GM18499 (cell line): Measurements from ENCODE around the gene HECW1.
"Not testable (repeated sequence)": the region's sequence is repeated elsewhere in the genome, so short reads cannot be mapped to it uniquely, and the experiment has no call there.

ENCODE experiments used
- ATAC-seq: cut with Tn5 transposase; IDR thresholded peaks from one replicate; pipeline ENCODE4 v1.9.1; 2021; ENCODE audit warnings: moderate number of reproducible peaks; ENCODE audit not compliant: insufficient read depth, unreplicated experiment

HECW1 gene

DNA sequence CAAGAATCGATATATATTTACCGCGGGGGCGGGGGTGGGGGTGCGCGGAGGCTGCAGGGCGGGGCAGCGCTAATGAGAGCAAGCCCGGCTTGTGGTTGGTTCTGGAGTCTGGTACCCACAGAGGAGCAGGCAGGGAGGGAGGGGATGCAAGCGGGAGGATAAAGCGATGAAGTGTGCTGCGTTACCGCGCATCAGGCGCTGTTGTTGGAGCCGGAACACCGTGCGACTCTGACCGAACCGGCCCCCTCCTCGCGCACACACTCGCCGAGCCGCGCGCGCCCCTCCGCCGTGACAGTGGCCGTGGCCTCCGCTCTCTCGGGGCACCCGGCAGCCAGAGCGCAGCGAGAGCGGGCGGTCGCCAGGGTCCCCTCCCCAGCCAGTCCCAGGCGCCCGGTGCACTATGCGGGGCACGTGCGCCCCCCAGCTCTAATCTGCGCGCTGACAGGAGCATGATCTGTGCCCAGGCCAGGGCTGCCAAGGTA, at the start of gene HECW1:
Gene HECW1 (plus strand): TSS at position 189 of the 482 bp plus-strand sequence. CDS start 131,259 bp downstream, outside the sequence.
- no peak for ATAC-seq

DNA sequence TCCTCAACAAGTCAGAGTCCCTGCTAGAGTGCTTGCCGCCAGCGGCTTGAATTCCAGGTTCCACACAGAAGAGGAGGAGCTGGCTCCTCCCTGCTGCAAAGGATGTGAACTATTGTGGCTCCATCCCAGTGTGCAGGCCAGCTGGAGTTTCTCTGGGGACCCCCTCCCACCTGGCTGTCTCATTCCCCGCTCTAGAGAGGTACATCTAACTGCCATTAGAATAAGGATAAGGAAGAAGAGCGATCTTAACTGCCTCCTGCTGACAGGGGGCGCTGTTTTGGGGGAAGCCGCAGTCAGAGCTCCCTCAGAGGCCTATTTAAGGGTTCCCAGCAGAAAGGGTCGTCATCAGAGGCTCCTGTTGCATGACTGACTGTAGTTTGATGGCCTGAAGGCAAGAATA, 40.8 kb upstream of the HECW1 start:
- no peak for ATAC-seq

DNA sequence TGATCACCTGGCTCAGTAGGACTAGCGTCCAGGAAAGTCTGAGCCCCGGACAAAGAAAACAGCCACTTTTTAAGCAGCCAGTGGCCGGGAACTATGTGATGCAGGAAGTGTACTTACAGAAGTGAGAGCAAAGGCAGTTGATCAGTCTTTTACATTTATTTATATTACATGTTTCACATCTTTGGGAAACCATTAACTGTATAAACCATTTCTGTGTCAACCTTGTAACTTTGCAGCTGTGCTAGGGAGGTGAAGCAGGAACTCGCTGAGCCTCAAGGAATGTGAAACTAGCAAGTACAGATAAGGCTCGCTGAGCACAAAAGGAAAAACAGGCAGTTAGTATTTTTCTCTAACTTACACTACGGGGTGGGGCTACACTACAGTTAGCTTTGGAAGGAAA, 39.9 kb upstream of the HECW1 start:
- no peak for ATAC-seq

DNA sequence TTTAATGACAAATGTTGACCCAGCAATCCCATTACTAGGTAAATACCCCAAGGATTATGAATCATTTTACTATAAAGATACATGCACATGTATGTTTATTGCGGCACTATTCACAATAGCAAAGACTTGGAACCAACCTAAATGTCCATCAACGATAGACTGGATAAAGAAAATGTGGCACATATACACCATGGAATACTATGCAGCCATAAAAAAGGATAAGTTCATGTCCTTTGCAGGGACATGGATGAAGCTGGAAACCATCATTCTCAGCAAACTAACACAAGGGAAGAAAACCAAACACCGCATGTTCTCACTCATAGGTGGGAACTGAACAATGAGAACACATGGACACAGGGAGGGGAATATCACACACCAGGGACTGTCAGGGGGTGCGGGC, 38.6 kb upstream of the HECW1 start:
- ATAC-seq: not testable (repeated sequence)

DNA sequence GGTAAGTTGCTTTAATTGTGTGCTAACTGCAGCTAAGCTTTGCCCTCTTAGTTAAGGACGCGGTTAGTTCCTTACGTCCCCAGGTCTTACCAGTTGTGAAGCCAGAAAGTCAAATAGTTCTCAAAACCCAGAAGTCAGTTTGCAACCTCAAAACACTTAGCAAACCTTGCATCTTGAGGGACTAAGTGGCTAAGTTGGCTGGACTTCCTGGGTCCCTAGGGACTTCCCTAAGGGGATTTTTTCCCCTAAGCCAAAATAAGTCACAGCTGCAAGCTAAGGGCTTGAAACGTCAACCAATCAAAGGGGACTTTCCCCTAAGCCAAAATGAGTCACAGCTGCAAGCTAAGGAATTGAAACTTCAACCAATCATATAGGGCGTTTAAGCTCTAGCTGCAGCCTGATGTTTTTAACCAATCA, 36.2 kb upstream of the HECW1 start:
- no peak for ATAC-seq

DNA sequence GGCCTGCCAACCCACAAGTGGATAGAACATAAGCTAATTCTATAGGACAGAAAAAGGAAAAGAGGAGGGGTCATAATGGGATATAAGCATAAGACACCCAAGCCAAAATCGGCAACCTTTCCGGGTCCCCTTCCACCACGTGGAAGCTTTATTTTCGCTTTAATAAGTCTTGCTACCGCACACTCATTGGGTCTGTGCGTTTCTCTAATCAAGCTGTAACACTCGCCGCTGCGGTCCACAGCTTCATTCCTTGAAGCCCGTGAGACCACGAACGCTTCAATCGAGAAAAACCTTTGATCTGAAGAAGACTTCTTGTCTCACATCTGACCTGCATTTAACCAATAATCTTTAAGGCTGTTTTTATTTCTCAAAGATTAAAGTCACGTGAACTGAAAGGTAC, 35.8 kb upstream of the HECW1 start:
- no peak for ATAC-seq

DNA sequence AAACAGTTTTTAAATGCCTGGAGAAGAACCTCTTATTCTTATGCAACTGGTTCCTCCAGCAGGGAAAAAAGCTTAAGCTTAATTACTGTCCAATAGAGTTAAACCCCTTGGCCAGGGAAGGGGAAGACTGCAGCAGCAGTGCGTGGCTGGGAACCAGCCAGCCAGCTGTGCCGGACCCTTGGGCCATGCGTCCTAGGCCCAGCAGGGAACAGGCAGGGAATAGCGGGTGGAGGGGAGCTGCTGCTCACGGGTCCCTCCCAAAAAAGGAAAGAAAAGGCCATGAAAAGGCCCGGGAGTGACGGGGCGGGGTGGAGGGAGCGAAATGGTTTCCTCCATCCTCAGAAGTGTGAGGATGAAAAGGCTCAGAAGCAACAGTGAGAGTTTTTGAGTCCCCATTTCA, 35.2 kb upstream of the HECW1 start:
- ATAC-seq: no peak

DNA sequence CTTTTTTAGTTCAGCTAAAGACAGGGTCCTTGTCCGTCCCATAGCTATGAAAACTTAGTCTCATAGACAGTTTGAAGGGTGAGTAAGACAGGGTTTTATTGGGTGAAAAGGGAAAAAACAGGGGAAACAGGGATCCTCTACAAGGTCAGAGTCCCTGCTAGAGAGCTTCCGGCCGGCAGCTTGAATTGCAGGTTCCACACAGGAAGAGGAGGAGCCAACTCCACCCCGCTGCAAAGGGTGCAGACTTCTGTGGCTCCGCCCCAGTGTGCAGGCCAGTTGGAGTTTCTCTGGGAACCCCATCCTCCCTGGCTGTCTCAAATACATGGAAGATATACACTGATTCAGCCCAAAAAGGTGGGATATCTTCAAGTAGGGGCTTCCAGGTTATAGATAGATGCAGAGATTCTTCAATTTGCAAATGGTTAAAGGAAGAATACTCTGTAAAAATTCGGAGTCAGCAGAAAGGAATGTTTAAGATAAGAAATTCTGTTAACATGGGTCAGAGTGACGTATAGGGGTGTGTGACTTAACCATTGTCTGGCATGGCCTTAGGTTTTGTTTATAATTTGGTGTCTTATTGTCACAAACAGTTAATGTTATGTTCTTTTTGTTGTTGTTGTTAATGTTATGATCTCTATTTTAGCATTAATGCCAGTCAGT, 34.6 kb upstream of the HECW1 start:
- ATAC-seq: no peak

DNA sequence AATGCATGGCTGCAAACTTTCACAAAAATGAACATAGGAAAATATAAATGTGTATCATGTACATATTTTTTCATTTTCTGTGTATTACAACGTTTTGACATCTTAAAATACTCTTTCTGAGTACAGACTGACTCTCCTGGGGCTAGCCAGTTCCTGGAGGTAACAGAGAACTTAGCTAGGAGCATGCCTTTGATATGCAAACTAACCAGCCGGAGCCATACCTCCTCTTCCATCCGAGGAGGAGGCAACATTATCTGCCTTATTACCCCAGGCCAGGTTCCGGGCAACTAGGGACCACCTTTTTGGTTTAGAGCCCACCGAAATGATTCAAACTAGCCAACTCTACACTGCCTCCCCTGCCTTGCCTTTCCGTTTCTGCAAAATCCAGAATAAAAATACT, 33.7 kb upstream of the HECW1 start:
- ATAC-seq: no peak

DNA sequence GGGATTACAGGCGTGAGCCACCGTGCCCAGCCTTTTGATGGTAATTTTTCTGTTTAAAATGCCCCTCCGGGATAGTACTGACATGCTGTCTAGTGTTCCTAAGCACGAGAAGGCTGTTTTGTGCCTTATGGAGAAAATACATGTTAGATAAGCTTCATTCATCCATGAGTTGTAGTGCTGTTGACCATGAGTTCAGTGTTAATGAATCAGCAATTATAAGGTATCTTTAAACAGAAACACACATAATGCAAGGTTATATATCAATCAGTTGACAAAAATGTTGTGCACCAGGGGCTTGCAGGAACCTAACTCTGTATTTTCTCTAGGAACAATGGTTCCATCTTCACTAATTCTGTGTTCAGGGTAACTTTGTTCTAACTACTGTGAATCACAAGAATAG, 30.8 kb upstream of the HECW1 start:
- no peak for ATAC-seq

DNA sequence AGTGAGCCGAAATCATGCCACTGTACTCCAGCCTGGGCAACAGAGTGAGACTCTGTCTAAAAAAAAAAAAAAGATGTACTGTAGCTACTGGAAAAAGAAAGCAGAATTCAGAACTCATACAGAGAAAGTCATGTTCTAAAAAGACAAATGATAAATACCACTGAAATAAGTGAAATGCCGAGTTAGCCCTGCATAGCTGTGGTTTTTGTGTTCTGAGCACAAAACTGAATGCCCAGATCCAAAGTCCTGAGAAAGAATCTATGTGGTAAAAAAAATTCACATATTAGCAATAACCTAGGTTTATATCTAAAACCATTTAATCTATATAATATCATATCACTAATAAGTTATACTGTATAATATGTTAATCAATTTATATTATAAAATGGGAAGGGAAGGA, 29.3 kb upstream of the HECW1 start:
- no peak for ATAC-seq

DNA sequence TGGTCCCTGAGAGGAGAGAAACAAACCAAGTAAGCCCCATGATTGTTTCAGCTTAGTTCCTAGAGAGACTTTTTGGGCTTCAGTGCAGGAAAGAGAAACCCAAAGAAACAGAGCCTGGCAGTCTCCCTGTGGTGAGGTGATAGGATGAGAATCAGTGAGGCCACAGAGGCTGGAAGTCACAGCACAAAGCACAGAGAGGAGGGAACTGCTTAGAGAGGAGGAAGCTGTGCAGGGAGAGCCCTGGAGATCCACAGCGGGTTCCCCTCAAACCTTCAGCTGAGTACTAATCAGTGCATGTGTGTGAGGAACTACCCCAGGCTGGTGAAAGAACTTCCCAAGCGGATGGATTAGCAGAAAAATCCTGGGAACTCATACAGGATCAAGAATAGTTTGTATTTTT, 27.4 kb upstream of the HECW1 start:
- no peak for ATAC-seq

DNA sequence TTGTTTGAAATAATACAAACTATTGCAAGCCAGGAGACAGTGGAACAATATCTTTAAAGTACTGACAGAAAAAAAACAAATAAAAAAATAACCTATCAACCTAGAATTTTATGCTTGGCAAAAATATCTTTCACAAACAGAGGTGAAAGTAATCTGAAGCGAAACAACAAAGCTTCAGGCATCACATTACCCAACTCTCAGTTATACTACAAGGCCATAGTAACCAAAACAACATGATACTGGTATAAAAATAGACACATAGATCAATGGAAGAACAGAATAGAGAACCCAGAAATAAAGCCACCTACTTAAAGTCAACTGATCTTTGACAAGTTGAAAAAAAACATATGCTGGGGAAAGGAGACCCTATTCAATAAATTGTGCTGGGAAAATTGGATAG, 26.5 kb upstream of the HECW1 start:
- ATAC-seq: no peak

DNA sequence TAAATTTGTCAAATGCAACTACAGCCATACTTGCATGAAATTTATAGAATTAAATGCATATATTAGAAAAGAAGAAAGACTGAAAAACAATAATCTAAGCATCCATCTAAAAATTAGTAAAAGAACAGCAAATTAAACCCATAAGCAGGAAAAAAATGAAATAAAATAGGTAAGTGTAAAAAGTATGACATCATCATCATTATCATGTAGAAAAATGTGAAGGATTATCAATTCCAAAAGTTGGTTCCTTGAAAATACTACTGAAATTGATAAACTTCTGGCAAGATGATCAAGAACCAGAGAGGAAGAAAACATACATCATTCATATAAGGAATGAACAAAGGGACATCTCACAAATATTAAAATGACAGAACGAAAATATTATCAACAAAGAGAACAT, 19.6 kb upstream of the HECW1 start:
- no peak for ATAC-seq

DNA sequence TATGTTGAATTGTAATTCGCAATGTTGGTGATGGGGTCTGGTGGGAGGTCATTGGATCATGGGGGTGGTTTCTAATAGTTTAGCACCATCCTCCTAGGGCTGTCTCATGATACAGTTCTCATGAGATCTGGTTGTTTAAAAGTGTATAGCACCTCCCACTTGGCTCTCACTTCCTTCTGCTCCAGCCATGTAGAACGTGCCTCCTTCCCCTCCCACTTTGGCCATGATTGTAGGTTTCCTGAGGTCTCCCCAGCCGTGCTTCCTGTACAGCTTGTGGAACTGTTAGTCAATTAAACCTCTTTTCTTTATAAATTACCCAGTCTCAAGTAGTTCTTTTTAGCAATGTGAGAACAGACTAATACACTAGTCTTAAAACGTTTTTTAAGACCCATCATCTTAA, 15.6 kb upstream of the HECW1 start:
- ATAC-seq: no peak

DNA sequence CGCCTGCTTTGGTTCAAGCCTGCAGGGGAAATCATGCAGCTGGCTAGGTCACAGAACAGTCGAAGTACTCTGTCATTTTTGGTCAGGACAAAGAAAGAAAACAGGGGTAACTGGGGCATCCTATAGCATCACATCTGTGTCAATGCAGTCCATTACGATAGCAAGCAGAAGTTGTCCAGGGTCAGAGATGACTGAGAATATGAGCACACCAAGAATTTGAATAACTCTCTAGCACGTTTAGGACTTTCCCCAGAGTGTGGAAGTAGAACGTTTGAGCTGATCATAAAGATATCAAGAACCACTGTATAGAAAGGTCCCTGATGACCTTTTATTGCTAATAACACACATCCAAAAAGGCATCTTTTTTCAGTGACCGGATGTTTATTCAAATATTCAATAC, 12.7 kb upstream of the HECW1 start:
- no peak for ATAC-seq

DNA sequence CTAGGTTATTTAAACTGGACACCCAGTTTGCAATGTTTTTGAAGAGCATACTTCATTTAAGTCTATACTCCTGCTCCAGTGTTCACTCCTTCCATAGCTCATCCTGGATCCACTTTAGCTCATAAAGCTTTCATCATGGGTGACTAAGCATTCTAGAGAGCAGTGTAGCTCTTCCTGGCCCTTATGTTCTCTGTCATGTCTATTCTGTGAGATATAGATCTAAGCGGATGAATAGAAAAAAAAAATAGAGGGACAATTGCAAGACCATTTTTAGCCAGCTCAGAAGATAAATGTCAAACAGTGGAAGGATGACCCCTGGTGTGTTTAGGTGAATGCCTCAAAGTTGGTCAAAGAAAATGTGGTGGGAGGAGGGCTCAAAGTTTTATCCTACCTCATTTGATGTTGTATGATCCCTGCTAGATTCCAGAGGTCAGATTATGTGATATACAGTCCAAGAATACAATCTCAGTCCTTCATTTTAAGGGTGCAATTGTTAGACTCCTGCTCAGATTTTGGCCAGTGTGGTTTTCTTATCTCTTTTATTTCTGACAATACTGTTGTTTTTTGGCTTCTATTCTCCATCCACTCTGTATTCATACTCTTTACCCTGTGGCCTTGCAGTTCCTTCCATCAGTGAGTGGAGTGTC, 7.5 kb upstream of the HECW1 start:
- no peak for ATAC-seq

DNA sequence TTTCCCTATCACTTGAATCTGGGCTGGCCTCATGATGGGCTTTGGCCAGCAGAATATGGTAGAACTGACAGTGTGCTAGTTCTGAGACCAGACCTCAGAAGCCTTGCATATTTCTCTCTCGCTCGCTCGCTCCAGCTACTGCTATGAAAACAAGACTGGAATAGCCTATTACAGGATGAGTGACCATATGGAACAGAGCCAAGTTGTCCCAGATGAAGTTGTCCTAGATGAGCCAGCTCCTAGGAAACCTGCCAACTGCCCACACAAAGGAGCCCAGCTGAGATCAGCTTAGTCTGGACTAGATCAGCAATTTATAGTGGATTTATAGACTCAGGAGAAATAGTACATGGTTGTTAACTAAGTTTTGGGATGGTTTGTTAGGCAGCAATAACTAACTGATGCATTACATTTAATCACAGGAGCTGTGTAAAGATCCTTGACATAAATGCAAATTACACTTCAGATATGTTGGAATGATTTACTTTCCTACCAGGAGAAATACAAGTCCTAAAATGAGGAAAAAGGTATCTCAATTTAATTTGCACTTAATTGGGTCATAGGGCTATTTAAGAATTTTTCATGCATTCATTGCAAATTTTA, 6.8 kb upstream of the HECW1 start:
- ATAC-seq: no peak

DNA sequence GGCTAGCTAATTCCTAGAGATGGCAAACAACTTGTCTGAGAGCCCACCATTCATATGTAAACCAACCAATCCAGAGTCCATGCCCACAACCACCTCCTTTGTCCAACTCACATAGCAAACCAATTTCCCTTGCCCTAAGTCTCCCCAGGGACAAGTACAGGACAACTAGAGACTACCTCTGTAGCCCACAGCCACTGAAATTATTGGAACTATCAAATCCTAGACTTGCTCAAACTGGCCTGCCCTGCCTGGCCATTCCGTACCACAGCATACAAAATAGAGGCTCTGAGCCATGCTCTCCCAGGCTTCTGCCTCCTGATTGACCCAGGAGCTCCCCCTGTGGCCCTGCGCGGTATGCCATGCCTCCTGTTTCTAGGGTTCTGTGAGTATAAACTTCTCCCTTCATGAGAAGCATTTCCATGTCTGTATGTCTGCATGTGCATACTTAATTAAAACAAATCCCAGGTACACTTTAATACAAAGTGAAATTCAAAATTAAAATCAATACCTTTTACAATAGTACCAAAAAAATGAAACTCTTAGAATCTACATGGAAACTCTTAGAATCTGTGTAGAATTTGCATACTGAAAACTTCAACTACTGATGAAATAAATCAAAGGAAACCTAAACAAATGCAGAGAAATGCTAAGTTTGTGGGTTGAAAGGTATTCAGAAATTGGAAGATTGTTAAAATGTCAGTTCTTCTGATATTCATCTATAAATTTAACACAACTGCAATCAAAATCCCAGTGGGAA, 4.0 kb upstream of the HECW1 start:
- no peak for ATAC-seq

DNA sequence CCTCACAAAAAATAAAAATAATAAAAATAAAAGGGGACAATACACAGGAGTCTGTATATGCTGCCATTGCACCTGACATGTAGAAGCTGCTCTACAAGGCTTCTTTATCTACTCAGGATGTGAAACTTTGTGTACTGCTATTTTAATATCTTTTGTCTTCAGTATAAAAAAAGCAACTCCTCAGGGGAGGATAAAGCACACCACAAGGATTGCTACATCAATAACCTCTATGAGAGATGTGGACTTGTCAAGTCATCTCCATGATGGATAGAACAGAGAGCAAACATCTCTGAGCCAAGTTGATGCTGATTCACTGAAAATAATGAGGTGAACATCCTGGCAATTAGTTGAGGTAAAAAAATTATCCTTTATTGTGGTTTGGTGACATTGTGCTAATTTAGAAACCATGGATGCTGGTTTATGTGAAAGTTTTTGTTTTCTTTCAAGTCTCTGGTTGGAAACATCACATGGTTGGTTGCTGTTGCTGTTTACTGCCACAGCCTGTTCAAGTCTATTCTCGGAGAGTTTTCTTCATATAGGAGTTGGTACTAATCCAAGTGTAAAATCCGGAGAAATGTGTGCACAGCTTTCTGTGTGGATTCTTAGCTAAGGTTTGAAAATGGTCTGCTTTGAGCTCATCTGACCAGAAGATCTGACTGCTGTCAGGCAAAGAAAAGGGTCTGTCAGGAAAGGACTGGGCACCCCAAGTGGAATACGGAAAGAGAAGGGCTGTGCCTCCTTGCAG, 1.5 kb upstream of the HECW1 start:
- no peak for ATAC-seq
